Body of pancreas (tissue), 4 donors: ENCODE measurements around the gene TPO. TPM values are rescaled to one million over a fixed set of nuclear protein-coding genes. Genes with fewer than 3 reads are reported as not detected.

Experiments
- ATAC-seq: fragments of 150-250 bp; one replicate; pipeline ENCODE4 v1.9.1; 2016
- DNase-seq, 4 donors: peaks; one replicate each; pipeline ENCODE4 v3.0.0-alpha.2; 2019
- H3K27ac ChIP-seq, 4 donors: fragments of 200-600 bp; sonication (generic); 1 replicate in 3 of 4; 2 replicates in 1 of 4; pipeline versions ENCODE4 v1.5.1 to v1.6.1; 2016 to 2019; ENCODE audit warnings: mild to moderate bottlenecking in 1 of 4, mixed read lengths in 1 of 4, moderate library complexity in 1 of 4
- H3K27me3 ChIP-seq, 2 donors: fragments of 200-600 bp; sonication (generic); one replicate each; pipeline ENCODE4 v1.6.0; 2016; ENCODE audit warnings: mild to moderate bottlenecking in 1 of 2
- H3K36me3 ChIP-seq, 2 donors: fragments of 200-600 bp; sonication (generic); replicated peaks in 1 of 2; 2 replicates each; pipeline ENCODE4 v1.5.1; 2016; ENCODE audit warnings: low read depth in 2 of 2; ENCODE audit not compliant: insufficient read depth in 1 of 2
- H3K4me1 ChIP-seq: fragments of 200-600 bp; sonication (generic); one replicate; pipeline ENCODE4 v1.6.0; 2016
- H3K4me3 ChIP-seq, 2 donors: fragments of 200-600 bp; sonication (generic); 1 replicate in 1 of 2; 2 replicates in 1 of 2; pipeline ENCODE4 v1.5.1; 2016 to 2019
- H3K9me3 ChIP-seq, 3 donors: fragments of 200-600 bp; sonication (generic); 1 replicate in 2 of 3; 2 replicates in 1 of 3; pipeline ENCODE4 v1.5.1; 2016
- CTCF ChIP-seq, 7 experiments: fragments of 450-650 bp in 4 of 7; fragments of 200-600 bp in 3 of 7; sonication (generic) in 3 of 7; IDR thresholded peaks; one replicate each; pipeline ENCODE4 v1.5.1; 2016 to 2019; ENCODE audit warnings: antibody characterized with exemption in 7 of 7
- POLR2A ChIP-seq, 3 donors: fragments of 450-650 bp; IDR thresholded peaks; one replicate each; pipeline ENCODE4 v1.6.1; 2016; ENCODE audit warnings: antibody characterized with exemption in 3 of 3, mild to moderate bottlenecking in 2 of 3
- WGBS, 2 donors: methylation state at CpG; one replicate each; pipeline ENCODE4 v1.1.5; 2017; 5-methylcytosine and 5-hydroxymethylcytosine counted together
- intact Hi-C: fragments of 100-400 bp; cut with DNase I; formaldehyde crosslinking; loops from one replicate; pipeline ENCODE4 v1.15.1; 2023
- total RNA-seq, 2 donors: library from RNA; depleted of rRNA; stranded (reverse); fragments of >200 nt; gene quantifications; one replicate each; pipeline ENCODE4 v1.1.0, GENCODE V29; 2016

TPO gene
- total RNA-seq, 2 donors from 2014 or later, result 1.0 to 4.3 TPM

GRCh38 chr2:1559589-1560175 is 146.4 kb downstream of the TPO start:
- 68 to 74% methylated on average over 12 to 15 of the region's 15 CpGs for WGBS, 2 donors
- intact Hi-C loops, result no loop called here
- Histone ChIP-seq H3K36me3 (no peaks in the 10 kb centered on the region), H3K9me3 (no peaks in the 10 kb centered on the region), H3K27me3 (no peaks in the 10 kb centered on the region), H3K27ac (no peak overlapping the region), H3K4me3 (no peak overlapping the region), H3K4me1 (no peaks in the 10 kb centered on the region)
- TF ChIP-seq CTCF (IDR thresholded peaks at IDR 0.05), result no peak
- TF ChIP-seq POLR2A (IDR thresholded peaks at IDR 0.05), result no peak
- ATAC-seq (no peak), DNase-seq (no peak)

- Histone ChIP-seq H3K4me1 (no peaks in the 10 kb centered on the region), H3K4me3 (no peak overlapping the region), H3K9me3 (no peaks in the 10 kb centered on the region), H3K27ac (no peak overlapping the region), H3K36me3 (no peaks in the 10 kb centered on the region), H3K27me3 (no peaks in the 10 kb centered on the region)
- 53 to 59% methylated on average over 14 of the region's 14 CpGs for WGBS, 2 donors
- intact Hi-C loops, result no loop called here
- TF ChIP-seq CTCF (IDR thresholded peaks at IDR 0.05) (no peak), POLR2A (IDR thresholded peaks at IDR 0.05) (no peak)
- ATAC-seq (no peak), DNase-seq (no peak)
These were observed 148.0 kb downstream of the TPO start for GRCh38 chr2:1561259-1561658.

- no peak overlapping the region for H3K27ac ChIP-seq
- H3K4me1 ChIP-seq, result no peaks in the 10 kb centered on the region
- H3K36me3 ChIP-seq, result no peaks in the 10 kb centered on the region
- no peaks in the 10 kb centered on the region for H3K9me3 ChIP-seq
- TF ChIP-seq CTCF (IDR thresholded peaks at IDR 0.05) (no peak), POLR2A (IDR thresholded peaks at IDR 0.05) (no peak)
- no peak for ATAC-seq
- no peaks in the 10 kb centered on the region for H3K27me3 ChIP-seq
- DNase-seq, result no peak
- 58 to 71% methylated on average over 24 of the region's 24 CpGs for WGBS, 2 donors
- intact Hi-C loops, result no loop called here
- H3K4me3 ChIP-seq, result no peak overlapping the region
These were observed 148.7 kb downstream of the TPO start for GRCh38 chr2:1561811-1562421.

- Histone ChIP-seq H3K9me3 (no peaks in the 10 kb centered on the region), H3K36me3 (no peaks in the 10 kb centered on the region), H3K27ac (no peak overlapping the region), H3K4me3 (no peak overlapping the region), H3K4me1 (no peaks in the 10 kb centered on the region), H3K27me3 (no peaks in the 10 kb centered on the region)
- ATAC-seq, result no peak
- intact Hi-C loops, result no loop called here
- 70 to 75% methylated on average over 24 to 32 of the region's 32 CpGs for WGBS, 2 donors
- no peak for TF ChIP-seq POLR2A (IDR thresholded peaks at IDR 0.05)
- TF ChIP-seq CTCF (IDR thresholded peaks at IDR 0.05), result no peak
- DNase-seq, result no peak
These were observed 150.0 kb downstream of the TPO start for GRCh38 chr2:1563084-1563857.
